NCI-H2227 (cell line): ENCODE results near the gene ADGRA1.
A peak's percentile ranks its signal among the peaks of the same experiment; 100 is the strongest.
"Not testable (repeated sequence)": the region's sequence is repeated elsewhere in the genome, so short reads cannot be mapped to it uniquely, and the experiment has no call there.

Source experiments
- DNase-seq: peaks from one replicate; lab custom pipeline; 2025; ENCODE audit not compliant: unreplicated experiment; lab: John Stamatoyannopoulos, UW

ADGRA1 gene

GRCh38 chr10:133141144-133141957, 53.6 kb downstream of the ADGRA1 start:
- no peak for DNase-seq

- DNase-seq, result no peak
Measured at GRCh38 chr10:133141958-133142340, 54.2 kb downstream of the ADGRA1 start.

GRCh38 chr10:133142523-133143199, 54.9 kb downstream of the ADGRA1 start:
- DNase-seq, result no peak

- no peak for DNase-seq
Measured at GRCh38 chr10:133143200-133143533, 55.4 kb downstream of the ADGRA1 start.

- no peak for DNase-seq
Measured at GRCh38 chr10:133143546-133143945, 55.8 kb downstream of the ADGRA1 start.

- DNase-seq, result no peak
Measured at GRCh38 chr10:133144771-133145170, 57.0 kb downstream of the ADGRA1 start.

GRCh38 chr10:133150226-133150625, 62.5 kb downstream of the ADGRA1 start:
- no peak for DNase-seq

- no peak for DNase-seq
Measured at GRCh38 chr10:133150656-133151055, 62.9 kb downstream of the ADGRA1 start.

GRCh38 chr10:133151071-133151470, 63.3 kb downstream of the ADGRA1 start:
- DNase-seq, result not testable (repeated sequence)

GRCh38 chr10:133151543-133151972, 63.8 kb downstream of the ADGRA1 start:
- no peak for DNase-seq

- DNase-seq, result no peak
Measured at GRCh38 chr10:133154411-133154810, 66.7 kb downstream of the ADGRA1 start.

GRCh38 chr10:133154996-133155778, 67.5 kb downstream of the ADGRA1 start:
- no peak for DNase-seq

- no peak for DNase-seq
Measured at GRCh38 chr10:133156674-133157579, 69.2 kb downstream of the ADGRA1 start.

GRCh38 chr10:133157662-133158436, 70.1 kb downstream of the ADGRA1 start:
- DNase-seq, result no peak

- DNase-seq, result no peak
Measured at GRCh38 chr10:133158437-133158755, 70.7 kb downstream of the ADGRA1 start.

GRCh38 chr10:133158756-133159610, 71.3 kb downstream of the ADGRA1 start:
- DNase-seq, result peak; percentile 30

- no peak for DNase-seq
Measured at GRCh38 chr10:133159611-133159949, 71.9 kb downstream of the ADGRA1 start.

GRCh38 chr10:133159950-133160825, 72.5 kb downstream of the ADGRA1 start, which contains the start of gene KNDC1:
Gene KNDC1 (plus strand): TSS chr10:133160219. CDS start chr10:133160468, 249 bp downstream.
- peak; percentile 66 for DNase-seq
